Measurements from ENCODE around the gene RBMS1. TPM values are rescaled to one million over a fixed set of nuclear protein-coding genes. Genes with fewer than 3 reads are reported as not detected.

The RBMS1 gene
- total and polyA plus RNA-seq, 2 experiments from 2014 or later: 55.5 to 94.8 TPM

- TF ChIP-seq, protein P1, sequence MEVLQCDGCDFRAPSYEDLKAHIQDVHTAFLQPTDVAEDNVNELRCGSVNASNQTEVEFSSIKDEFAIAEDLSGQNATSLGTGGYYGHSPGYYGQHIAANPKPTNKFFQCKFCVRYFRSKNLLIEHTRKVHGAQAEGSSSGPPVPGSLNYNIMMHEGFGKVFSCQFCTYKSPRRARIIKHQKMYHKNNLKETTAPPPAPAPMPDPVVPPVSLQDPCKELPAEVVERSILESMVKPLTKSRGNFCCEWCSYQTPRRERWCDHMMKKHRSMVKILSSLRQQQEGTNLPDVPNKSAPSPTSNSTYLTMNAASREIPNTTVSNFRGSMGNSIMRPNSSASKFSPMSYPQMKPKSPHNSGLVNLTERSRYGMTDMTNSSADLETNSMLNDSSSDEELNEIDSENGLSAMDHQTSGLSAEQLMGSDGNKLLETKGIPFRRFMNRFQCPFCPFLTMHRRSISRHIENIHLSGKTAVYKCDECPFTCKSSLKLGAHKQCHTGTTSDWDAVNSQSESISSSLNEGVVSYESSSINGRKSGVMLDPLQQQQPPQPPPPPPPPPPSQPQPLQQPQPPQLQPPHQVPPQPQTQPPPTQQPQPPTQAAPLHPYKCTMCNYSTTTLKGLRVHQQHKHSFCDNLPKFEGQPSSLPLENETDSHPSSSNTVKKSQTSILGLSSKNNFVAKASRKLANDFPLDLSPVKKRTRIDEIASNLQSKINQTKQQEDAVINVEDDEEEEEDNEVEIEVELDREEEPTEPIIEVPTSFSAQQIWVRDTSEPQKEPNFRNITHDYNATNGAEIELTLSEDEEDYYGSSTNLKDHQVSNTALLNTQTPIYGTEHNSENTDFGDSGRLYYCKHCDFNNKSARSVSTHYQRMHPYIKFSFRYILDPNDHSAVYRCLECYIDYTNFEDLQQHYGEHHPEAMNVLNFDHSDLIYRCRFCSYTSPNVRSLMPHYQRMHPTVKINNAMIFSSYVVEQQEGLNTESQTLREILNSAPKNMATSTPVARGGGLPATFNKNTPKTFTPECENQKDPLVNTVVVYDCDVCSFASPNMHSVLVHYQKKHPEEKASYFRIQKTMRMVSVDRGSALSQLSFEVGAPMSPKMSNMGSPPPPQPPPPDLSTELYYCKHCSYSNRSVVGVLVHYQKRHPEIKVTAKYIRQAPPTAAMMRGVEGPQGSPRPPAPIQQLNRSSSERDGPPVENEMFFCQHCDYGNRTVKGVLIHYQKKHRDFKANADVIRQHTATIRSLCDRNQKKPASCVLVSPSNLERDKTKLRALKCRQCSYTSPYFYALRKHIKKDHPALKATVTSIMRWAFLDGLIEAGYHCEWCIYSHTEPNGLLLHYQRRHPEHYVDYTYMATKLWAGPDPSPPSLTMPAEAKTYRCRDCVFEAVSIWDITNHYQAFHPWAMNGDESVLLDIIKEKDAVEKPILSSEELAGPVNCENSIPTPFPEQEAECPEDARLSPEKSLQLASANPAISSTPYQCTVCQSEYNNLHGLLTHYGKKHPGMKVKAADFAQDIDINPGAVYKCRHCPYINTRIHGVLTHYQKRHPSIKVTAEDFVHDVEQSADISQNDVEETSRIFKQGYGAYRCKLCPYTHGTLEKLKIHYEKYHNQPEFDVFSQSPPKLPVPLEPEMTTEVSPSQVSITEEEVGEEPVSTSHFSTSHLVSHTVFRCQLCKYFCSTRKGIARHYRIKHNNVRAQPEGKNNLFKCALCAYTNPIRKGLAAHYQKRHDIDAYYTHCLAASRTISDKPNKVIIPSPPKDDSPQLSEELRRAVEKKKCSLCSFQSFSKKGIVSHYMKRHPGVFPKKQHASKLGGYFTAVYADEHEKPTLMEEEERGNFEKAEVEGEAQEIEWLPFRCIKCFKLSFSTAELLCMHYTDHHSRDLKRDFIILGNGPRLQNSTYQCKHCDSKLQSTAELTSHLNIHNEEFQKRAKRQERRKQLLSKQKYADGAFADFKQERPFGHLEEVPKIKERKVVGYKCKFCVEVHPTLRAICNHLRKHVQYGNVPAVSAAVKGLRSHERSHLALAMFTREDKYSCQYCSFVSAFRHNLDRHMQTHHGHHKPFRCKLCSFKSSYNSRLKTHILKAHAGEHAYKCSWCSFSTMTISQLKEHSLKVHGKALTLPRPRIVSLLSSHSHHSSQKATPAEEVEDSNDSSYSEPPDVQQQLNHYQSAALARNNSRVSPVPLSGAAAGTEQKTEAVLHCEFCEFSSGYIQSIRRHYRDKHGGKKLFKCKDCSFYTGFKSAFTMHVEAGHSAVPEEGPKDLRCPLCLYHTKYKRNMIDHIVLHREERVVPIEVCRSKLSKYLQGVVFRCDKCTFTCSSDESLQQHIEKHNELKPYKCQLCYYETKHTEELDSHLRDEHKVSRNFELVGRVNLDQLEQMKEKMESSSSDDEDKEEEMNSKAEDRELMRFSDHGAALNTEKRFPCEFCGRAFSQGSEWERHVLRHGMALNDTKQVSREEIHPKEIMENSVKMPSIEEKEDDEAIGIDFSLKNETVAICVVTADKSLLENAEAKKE (CRISPR knock-in tag; IDR thresholded peaks at IDR 0.05): no peak
- TF ChIP-seq, protein P2, sequence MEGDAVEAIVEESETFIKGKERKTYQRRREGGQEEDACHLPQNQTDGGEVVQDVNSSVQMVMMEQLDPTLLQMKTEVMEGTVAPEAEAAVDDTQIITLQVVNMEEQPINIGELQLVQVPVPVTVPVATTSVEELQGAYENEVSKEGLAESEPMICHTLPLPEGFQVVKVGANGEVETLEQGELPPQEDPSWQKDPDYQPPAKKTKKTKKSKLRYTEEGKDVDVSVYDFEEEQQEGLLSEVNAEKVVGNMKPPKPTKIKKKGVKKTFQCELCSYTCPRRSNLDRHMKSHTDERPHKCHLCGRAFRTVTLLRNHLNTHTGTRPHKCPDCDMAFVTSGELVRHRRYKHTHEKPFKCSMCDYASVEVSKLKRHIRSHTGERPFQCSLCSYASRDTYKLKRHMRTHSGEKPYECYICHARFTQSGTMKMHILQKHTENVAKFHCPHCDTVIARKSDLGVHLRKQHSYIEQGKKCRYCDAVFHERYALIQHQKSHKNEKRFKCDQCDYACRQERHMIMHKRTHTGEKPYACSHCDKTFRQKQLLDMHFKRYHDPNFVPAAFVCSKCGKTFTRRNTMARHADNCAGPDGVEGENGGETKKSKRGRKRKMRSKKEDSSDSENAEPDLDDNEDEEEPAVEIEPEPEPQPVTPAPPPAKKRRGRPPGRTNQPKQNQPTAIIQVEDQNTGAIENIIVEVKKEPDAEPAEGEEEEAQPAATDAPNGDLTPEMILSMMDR (conservative IDR thresholded peaks at IDR 0.05; ENCODE audit: low read depth in 2 of 2): no peak
- TF ChIP-seq STAT1 (IDR thresholded peaks at IDR 0.05; ENCODE audit: unreplicated experiment) (no peak), CREB1 (CRISPR knock-in tag; IDR thresholded peaks at IDR 0.05; ENCODE audit: low read depth) (no peak), ZNF331 (CRISPR knock-in tag; IDR thresholded peaks at IDR 0.05; ENCODE audit: low read depth) (no peak), JUNB (IDR thresholded peaks at IDR 0.05; ENCODE audit: unreplicated experiment) (no peak), EZH2phosphoT487 (IDR thresholded peaks at IDR 0.05; ENCODE audit: unreplicated experiment) (no peak), EZH2 (IDR thresholded peaks at IDR 0.05; ENCODE audit: low read depth, unreplicated experiment) (no peak), NANOG (IDR thresholded peaks at IDR 0.05; ENCODE audit: borderline replicate concordance) (no peak)
- TF ChIP-seq, protein P3, sequence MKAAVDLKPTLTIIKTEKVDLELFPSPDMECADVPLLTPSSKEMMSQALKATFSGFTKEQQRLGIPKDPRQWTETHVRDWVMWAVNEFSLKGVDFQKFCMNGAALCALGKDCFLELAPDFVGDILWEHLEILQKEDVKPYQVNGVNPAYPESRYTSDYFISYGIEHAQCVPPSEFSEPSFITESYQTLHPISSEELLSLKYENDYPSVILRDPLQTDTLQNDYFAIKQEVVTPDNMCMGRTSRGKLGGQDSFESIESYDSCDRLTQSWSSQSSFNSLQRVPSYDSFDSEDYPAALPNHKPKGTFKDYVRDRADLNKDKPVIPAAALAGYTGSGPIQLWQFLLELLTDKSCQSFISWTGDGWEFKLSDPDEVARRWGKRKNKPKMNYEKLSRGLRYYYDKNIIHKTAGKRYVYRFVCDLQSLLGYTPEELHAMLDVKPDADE (IDR thresholded peaks at IDR 0.05): no peak
Measured at GRCh38 chr2:160268151-160268781, 225.3 kb downstream of the RBMS1 start (continued).

All from GM23338 (cell line).